HG03045 (cell line): ENCODE results near the gene TUSC7.

Source experiments
- ATAC-seq: cut with Tn5 transposase; IDR thresholded peaks from one replicate; pipeline ENCODE4 v1.9.1; 2021; ENCODE audit warnings: mild to moderate bottlenecking, moderate library complexity; ENCODE audit not compliant: unreplicated experiment

The TUSC7 gene

DNA sequence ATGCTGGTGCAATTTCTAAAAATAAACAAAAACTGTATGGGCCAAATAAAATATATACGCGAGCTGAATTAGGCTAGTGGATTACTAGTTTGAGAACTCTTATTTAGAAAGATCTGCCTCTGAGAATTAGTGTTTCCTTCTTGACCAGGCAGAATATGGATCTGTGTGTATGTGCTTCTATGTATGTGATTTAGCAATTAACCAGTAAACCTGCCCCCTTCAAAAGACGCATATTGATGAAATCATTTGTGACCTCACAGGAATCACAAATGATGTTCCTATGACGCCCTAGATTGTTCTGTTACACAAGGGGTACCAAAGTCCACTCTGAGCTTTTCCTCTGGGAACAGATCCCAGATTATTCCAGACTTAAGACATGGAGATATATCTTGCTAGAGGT lies at the start of gene TUSC7:
TSS of gene TUSC7 (plus strand) at position 301 of the 400 bp plus-strand sequence.
- ATAC-seq: no peak

DNA sequence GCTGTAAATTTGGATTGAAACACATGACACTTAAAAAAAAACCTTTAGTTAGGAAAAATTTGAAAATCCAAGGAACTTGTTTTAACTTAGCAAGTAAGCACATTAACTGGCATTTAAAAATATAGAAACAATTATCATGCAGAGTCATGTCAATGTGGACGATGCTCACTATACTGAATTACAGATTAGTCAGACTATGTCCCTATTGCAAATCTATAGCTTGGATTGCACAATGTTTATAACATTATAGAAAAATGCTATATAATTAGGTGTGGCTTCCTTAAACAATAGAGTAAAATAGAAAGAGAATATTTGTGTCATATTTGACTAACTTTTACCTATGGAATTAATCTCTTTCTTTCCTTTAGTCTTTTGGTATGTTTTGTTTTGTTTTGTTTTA lies 48.4 kb upstream of the TUSC7 start:
- no peak for ATAC-seq

GRCh38 chr3:116663161-116664110 lies 46.1 kb upstream of the TUSC7 start:
- ATAC-seq: no peak

DNA sequence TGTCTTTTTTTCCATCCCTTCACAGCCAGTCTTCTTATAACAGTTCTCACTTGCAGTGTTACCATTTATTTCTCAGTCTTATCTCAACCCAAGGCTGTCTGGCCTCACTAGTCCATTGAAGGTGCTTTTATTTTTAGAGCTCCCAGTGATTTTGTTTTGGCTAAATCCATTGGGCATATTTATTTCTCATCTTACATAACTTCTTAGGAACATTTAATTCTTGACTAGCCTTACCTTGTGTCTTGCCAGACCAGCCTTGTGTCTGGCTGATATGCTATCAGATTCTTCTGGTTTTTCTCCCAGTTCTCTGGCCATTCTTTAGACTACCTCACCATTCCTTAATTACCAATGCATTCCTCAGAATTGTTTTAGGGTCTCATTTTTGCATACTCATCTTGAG lies 42.3 kb upstream of the TUSC7 start:
- ATAC-seq: no peak

DNA sequence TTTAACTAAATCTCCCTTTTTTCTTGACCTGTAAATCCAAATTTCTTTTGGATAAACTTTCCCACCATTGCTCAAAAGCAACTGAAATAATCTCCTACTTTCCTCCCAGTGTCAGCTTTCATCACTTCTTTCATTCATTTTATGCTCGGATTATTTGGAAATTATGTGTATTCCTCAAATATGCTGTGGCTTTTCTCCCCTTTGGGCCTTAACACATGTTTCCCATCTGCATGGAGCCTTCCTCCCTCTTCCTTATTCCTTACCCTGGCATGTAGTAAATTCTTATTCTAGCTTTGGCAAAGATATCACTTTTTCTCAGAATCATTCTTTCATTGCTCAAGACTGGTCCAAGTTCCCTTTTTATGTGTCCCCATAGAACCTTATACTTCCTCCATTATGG lies 41.8 kb upstream of the TUSC7 start:
- no peak for ATAC-seq

GRCh38 chr3:116669576-116669975 lies 40.0 kb upstream of the TUSC7 start:
- ATAC-seq: no peak

GRCh38 chr3:116671151-116671550 lies 38.4 kb upstream of the TUSC7 start:
- no peak for ATAC-seq

DNA sequence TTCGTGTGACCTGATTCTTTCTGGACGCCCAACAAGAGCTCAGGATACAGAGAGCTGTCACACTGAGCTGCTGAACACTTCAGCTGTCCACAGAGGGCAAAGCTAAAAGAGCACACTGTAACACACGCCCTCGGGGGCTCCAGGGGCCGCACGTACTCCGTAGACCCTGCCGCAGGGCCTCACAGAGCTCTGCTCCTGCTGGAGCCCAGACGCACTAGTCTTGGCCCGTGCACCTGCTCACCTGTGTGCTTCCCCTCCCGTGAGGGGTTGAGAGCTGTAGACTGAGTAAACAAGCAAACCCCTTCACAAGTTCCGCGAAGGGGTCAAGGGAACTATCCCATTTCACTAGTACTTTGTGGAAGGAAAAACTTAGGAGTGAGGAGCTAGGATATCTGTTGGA lies 30.7 kb upstream of the TUSC7 start:
- ATAC-seq: no peak

DNA sequence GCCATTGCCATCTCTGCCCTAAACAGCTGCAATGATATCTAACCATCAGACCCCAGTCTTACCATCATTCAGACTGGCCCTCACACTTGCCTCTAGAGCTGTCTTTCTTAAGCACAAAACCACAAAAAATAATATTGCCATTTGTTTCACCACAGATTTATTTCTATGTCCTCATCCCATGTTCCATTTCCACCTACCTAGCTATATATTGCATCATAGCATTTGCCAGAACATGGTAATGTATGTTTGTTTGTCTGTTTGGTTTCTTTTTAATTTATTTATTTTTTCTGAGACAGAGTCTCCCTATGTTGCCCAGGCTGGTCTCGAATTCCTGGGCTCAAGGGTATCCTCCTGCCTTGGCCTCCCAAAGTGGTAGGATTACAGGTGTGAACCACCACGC lies 18.5 kb upstream of the TUSC7 start:
- ATAC-seq: no peak

- ATAC-seq: no peak
Measured at GRCh38 chr3:116701070-116701469, 8.5 kb upstream of the TUSC7 start.

- no peak for ATAC-seq
Measured at GRCh38 chr3:116702334-116702733, 7.2 kb upstream of the TUSC7 start.

DNA sequence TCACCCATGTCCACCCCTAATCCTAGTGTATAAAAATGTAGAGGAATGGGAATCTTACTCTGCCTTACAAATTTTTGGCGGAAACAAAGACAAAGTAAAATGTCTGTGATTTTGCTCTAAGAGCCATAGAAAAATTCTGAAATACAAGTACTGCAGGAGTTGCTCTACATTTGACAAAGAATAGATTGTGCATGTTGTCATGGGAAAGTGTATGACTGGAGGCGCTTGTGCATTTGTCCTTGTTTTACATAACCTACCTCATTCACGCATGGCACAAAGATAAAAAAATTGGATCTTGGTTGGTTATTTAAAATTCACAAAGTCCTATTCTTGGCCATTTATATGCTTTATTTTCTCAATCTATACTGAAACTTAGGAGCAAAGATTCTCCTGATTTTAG lies 2.0 kb upstream of the TUSC7 start:
- no peak for ATAC-seq

GRCh38 chr3:116716490-116716889 lies 6.9 kb downstream of the TUSC7 start:
- no peak for ATAC-seq

DNA sequence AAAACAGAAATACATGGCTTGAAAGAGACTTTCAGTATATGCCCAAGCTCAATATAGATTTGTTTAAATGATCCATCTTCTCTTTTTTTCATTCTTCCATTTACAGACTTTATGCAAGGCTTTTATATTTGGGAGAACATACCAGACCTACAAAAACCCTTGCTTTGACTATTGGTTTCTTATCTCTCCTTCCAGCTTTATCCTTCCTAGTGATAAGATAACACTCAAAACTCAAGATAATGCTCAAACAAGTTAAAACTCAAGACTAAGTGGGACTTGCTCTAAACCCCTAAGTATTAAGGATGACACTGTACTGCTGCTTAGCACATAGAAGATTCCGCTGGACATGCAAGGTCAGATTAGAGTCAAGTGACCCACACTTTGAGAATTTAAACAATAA lies 8.0 kb downstream of the TUSC7 start:
- no peak for ATAC-seq

GRCh38 chr3:116728454-116728853 lies 18.9 kb downstream of the TUSC7 start:
- no peak for ATAC-seq

- ATAC-seq: no peak
Measured at GRCh38 chr3:116734243-116734642, 24.7 kb downstream of the TUSC7 start.

DNA sequence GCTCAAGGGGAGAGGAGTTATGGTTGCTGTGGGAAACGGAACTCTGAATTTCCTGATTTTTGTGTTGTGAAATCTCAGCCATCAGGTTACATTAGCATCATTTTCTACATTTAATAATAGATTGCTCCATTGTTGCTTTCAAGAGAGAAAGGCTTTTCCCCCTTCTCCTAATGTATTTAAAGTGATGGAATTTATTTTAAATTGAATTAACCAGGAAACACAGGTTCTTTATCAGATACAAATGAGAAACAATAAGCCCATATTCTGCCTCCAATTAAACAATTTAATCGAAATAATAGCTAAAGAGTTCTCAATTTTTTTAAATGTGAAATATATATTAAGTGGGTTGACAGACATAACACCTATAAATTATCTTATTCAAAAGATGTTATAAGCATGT lies 30.1 kb downstream of the TUSC7 start:
- no peak for ATAC-seq

- ATAC-seq: no peak
Measured at GRCh38 chr3:116740293-116740692, 30.7 kb downstream of the TUSC7 start.

DNA sequence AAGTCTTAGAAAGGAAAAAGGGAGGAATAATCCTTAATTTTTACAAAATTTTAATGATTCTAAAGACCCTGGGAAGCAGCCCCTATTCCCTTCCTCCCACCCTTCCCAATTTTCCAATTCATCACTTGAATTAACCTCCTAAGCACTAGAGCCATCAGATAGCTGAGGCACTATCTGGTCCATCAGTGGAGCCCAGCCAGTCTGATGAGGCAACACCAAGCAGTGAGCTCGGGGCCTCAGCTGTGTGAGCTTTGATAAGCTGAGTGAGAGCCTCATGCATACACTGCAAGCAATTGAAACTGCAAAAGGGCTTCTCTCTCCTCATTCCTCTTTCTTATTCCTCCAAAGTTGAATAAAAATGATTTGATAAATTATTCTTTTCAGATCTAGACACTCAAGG lies 31.9 kb downstream of the TUSC7 start:
- ATAC-seq: no peak

DNA sequence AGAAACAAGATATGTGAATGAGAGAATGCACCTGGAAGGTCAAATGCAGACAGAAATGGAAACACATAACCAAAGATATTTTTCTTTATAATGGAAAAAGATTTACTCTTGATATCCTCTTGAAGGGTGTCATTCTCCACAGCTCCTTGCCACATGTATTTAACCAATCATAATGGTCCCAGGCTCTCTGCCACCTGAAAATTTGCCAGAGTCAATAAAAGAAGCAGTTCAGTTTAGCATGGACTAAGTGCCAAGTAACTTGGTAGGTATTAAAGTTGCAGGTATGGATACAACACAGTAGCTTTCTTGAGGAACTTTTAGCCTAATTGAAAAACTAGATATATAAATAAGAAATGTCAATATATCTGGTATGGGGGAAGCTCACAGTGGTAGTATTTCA lies 33.5 kb downstream of the TUSC7 start:
- ATAC-seq: no peak

GRCh38 chr3:116749388-116749787 lies 39.8 kb downstream of the TUSC7 start:
- ATAC-seq: no peak

DNA sequence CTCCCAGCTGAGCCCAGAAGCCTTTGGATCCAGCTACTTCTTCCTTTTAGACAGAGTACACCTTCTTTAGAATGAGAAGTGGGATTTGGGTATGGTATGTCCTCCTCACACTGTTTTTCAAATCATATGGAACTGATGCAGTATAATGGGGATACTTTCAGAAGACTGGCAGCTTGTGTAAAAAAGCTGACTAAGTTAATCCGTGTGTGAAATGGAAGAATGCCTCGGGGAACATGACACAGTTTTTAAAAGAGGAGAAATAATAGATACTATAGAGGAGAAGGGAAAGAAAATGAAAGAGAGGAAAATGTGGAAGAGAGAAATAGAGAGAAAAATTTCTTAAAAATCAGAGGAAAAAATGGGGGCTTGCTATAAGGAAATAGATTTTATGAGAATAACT lies 47.7 kb downstream of the TUSC7 start:
- ATAC-seq: no peak

- ATAC-seq: no peak
Measured at GRCh38 chr3:116759316-116759715, 49.7 kb downstream of the TUSC7 start.
